NCI-H1048 (cell line): ENCODE measurements around the gene KLHDC3.
A peak's percentile ranks its signal among the peaks of the same experiment; 100 is the strongest.
"Not testable (repeated sequence)": the region's sequence is repeated elsewhere in the genome, so short reads cannot be mapped to it uniquely, and the experiment has no call there.

ENCODE experiments used
- DNase-seq: peaks from one replicate; lab custom pipeline; 2025; lab: John Stamatoyannopoulos, UW

The KLHDC3 gene

DNA sequence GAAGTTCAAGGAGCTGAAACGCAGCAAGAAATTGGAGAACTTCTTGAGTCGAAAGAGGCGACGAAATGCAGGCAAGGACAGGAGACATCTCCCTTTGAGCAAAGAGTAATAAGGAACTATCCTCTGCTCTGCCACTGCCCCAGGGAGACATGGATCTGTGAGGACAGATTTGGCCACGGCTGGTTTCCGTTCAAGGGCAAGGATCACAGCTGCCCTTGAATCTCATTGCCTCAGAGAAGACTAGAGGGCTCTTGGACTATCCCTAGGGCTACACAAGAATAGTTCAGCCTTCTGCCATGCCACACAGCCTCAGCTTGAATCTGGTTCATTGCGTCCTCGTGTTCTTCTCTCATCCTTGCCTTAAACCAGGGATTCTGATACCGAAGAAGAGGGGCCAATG is 15.1 kb downstream of the KLHDC3 start:
- DNase-seq = no peak

DNA sequence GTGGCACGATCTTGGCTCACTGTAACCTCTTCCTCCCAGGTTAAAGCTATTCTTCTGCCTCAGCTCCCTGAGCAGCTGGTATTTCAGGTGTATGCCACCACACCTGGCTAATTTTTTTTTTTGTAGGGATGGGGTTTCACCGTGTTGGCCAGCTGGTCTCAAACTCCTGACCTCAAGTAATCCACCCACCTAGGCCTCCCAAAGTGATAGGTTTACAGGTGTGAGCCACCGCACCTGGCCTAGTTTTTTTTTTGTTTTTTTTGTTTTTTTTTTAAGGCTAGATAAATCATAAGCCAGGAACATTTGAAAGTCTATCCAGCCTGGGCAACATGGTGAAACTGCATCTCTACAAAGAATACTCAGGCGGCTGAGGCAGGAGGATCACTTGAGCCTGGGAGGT is 18.3 kb downstream of the KLHDC3 start:
- no peak for DNase-seq

DNA sequence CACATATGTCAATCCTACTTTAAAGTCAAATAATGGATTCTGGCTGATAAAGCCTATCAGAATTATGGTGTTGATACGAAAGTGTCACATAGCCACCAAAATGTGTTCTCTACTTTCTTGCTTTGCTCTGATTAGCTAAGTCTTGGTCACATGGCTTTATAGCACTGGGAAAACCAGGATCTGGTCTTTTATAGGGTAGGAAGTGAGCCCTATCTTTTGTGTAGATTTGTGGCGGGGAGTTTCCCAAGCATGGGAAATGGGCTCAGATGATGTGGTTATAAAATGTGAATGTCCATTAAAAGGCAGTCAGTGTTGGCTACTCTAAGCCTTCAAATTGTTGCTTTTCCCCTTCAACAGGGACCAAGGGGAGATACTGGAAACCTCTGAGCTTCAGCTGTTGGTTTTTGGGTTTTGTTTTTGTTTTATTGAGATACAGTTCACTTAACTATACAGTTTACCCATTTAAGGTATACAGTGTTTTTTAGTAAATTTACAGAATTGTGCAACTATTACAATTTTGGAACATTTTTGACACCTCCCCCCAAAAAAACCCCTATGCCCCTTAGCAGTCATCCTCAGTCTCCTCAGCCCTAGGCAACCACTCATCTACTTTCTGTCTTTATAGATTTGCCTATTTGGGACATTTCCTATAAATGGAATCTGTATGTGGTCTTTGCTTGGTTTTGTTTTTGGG is 19.6 kb downstream of the KLHDC3 start:
- DNase-seq = no peak

DNA sequence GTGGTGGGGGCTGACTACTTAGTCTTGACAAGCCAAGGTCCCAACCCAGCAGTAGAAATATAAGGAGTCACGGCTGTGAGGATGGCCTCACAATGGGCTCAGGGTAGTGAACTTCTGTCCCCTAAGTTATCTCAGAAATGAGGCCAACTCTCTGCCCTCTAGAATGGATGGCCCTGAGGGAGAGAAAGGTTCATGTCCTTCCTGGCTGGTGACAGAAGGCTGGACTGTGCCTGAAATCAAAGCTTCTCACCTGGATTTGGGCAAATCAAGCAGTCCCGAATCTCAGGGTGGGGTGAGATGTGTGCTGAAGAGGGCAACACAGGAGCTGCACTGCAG is 20.1 kb downstream of the KLHDC3 start:
- DNase-seq = no peak

- DNase-seq = no peak
Measured at GRCh38 chr6:43035495-43036194, 21.6 kb downstream of the KLHDC3 start.

GRCh38 chr6:43036712-43037111 is 22.7 kb downstream of the KLHDC3 start:
- DNase-seq = no peak

DNA sequence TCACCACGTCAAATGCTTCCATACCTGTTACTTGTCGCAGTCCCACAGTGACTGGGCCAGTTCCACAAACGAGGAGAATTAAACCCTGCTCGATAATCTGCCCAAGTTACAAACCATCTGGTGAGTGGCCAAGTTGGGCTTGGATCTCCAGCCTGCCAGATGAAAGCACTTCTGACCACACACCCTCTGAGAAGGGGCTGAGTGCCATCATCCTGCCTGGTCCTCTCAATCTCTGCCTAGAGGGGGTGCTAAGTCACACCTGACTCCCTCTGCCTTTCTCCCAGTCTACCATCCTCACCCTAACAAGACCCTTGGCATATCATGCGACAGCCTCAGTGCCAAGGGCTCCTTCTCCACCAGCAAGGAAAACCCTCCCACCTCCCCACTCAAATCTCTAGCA is 23.1 kb downstream of the KLHDC3 start:
- no peak for DNase-seq

DNA sequence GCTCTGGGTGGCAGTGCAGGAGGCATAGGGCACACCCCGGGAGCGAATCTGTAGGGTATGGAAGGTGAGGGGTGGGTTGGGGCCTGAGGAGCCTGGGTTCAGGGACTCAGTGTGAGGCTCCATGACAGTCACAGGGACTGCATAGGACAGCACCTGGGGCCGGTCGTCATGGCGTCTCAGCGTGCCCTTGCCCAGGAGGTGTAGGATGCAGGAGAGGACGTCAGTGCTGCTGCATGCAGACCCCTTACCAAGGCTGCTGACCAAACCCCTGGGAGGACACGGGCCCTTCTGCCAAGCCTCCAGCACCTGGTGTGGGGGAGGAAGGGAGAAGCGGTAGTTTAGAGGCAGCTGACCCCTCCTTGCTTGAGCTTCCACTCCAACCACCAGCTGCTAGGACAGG is 23.7 kb downstream of the KLHDC3 start:
- DNase-seq = no peak

GRCh38 chr6:43038727-43039126 is 24.7 kb downstream of the KLHDC3 start:
- no peak for DNase-seq

- no peak for DNase-seq
Measured at GRCh38 chr6:43040542-43041257, 26.7 kb downstream of the KLHDC3 start.

DNA sequence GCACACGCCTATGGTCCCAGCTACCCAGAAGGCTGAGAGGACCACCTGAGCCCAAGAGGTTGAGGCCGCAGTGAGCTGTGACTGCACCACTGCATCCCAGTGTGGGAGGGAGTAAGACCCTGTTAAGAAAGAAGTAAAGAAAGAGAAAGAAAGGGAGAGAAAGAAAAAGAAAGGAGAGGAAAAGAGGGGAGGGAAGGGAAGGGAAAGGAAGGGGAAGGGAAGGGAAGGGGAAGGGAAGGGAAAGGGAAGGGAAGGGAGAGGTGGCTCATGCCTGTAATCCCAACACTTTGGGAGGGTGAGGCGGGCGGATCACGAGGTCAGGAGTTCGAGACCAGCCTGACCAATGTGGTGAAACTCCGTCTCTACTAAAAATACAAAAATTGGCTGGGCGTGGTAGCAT is 27.4 kb downstream of the KLHDC3 start:
- DNase-seq = not testable (repeated sequence)

DNA sequence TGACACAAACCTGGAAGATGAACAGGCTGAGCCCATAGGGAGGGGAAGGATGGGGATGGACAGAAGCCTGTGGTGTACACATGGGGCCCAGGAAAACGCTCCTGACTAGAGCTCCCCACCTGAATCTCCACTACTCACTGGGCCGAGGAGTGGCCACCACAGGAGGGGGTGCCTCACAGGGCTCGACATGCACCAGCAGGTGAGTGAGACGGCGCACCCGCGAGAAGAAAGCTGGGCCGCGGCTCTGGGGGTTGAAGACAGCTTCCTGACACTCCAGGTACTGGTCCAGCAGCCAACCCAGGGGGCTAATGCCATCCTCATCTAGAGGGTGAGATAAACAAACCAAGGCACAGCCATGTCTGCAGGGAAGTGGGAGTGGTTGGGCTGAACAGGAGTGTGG is 29.3 kb downstream of the KLHDC3 start:
- DNase-seq = no peak

DNA sequence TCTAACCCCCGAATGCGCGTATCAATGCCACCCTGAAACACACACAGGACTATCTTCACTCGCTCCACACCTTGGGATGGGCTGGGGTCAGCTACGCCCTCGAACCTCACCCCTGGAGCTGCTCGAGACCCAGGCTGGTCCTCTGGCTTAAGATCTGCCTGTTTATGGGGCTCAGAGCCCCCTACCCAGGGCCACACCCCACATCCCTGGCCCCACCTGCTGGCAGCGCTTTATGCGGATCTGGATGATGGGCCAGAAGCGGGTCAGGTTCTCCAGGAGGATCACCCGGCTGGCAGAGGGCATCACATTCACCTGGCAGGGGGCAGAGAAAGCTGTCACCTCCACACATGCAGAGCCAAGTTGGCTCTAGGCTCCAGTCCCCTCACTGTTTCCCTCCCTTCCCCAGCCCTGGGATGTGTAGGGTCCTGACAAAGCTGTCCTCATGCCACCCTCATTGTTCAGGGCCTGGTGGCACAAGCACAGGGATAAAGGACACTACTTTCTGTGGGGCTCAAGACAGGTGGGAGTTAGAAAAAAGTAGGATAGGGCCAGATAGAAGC is 31.4 kb downstream of the KLHDC3 start:
- DNase-seq = no peak

DNA sequence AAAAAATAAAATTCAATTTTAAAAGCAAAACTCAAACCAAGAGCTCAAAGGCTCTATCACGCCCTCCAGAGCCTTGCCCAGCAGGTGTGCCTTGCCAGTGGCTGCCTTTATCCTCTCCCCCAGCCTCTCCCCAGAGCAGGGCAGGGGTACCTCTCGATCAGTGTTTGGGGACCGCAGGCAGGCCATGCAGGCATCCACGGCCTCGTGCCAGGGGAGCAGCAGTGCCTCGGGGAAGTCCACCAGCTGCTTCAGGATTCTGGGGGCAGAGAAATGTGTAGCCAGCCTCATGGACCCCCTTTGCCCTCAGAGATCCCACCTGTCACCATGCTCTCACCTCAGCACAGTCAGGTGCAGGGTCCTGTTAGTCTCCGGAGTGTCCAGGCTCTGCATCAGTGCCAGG is 33.9 kb downstream of the KLHDC3 start:
- DNase-seq = no peak

DNA sequence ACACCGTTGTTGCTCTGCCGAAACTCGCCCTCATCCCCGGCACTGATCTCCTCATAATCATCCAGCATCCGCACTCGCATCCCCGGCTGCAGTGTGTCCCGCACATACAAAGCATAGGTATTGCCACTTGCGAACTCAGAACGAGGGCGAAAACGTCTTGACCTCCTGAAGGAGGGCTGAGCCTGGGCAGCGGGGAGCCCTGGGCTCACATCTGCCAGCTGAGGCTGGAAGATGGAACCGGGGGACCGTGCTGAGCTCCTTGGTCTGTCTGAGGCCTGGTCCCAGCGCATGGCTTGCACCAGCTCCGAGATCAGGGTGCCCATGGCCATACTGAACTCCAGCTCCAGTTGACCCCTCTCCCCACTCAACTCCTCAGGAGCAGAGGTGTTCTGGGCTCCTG is 36.9 kb downstream of the KLHDC3 start:
- no peak for DNase-seq

GRCh38 chr6:43052225-43052841 is 38.3 kb downstream of the KLHDC3 start:
- no peak for DNase-seq

GRCh38 chr6:43052842-43053544 is 38.9 kb downstream of the KLHDC3 start:
- DNase-seq = no peak

- peak; percentile 75 for DNase-seq
Measured at GRCh38 chr6:43053545-43054205, 39.6 kb downstream of the KLHDC3 start, which contains the start of gene CUL7. TSS of gene CUL7 (minus strand) at chr6:43053851. CDS start at chr6:43052788, 1,063 bp downstream.

DNA sequence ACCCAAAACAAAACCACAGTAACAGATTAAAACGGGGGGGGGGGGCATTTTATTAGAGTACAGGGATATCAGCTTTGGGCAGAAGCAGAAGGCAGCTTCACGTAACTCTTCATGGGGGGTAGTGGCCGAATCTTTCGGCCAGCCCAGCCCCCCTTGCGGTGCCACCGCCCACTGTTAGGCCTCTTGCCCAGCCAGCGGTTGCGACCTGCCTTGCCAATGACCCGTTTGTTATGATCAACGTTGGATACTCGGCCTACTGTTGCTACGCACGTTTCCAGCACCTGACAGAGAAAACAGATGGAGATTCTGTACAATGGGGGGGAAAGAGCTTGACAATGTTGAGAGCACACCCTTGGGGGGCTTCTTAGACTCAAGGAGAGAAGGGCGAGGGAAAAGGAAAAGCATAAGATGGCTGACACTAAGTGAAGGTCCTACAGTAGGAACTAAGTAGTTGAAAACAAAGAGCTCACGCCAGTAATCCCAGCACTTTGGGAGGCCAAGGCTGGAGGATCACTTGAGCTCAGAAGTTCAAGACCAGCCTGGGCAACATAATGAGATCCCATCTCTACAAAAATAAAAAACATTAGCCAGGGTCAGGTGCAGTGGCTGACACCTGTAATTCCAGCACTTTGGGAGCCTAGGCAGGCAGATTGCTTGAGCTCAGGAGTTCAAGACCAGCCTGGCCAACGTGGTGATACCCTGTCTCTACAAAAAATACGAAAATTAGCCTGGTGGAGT is 40.3 kb downstream of the KLHDC3 start:
- no peak for DNase-seq

DNA sequence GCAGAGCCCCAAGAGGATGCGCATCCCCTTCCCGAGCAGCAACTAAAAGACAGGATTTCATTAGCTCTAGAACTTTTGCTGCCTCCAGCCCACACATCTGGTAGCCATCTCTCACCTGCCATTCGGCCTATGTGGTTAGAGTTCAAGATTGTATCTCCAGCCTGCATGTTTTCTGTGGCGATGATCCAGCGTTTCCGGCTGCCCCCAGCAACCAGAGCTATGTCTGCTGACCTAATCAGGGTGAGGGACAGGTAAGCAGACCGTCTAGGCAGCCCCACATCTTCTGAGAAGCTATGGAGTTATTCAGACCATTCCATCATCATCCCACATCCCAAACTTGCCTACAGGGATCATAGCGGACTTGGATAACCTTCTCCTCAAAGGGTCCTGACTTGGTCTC is 41.9 kb downstream of the KLHDC3 start:
- no peak for DNase-seq

- DNase-seq = no peak
Measured at GRCh38 chr6:43058531-43058930, 44.5 kb downstream of the KLHDC3 start.
